Coronary artery (tissue), 2 donors: ENCODE data around the gene PCK1.

Source experiments
- DNase-seq: peaks from one replicate; pipeline ENCODE4 v3.0.0-alpha.2; 2017; ENCODE audit warnings: low spot score
- H3K27ac ChIP-seq, 2 donors: fragments of 200-600 bp; sonication (generic); one replicate each; pipeline ENCODE4 v1.5.1; 2016 to 2019
- H3K4me3 ChIP-seq: fragments of 200-600 bp; sonication (generic); 2 replicates; pipeline ENCODE4 v1.5.1; 2016; ENCODE audit warnings: mild to moderate bottlenecking, moderate library complexity
- CTCF ChIP-seq: fragments of 200-600 bp; sonication (generic); IDR thresholded peaks from one replicate; pipeline ENCODE4 v1.5.1; 2019; ENCODE audit warnings: antibody characterized with exemption

Gene PCK1

GRCh38 chr20:57567471-57568079, 6.7 kb downstream of the PCK1 start:
- no peak for TF ChIP-seq CTCF
- H3K27ac ChIP-seq = no peak overlapping the region
- no peak overlapping the region for H3K4me3 ChIP-seq
- DNase-seq = no peak

GRCh38 chr20:57568088-57568896, 7.4 kb downstream of the PCK1 start:
- no peak for DNase-seq
- TF ChIP-seq CTCF = no peak

GRCh38 chr20:57568960-57569359, 8.1 kb downstream of the PCK1 start:
- Histone ChIP-seq H3K4me3 (no peak overlapping the region), H3K27ac (no peak overlapping the region)
- no peak for TF ChIP-seq CTCF
- no peak for DNase-seq

More at GRCh38 chr20:57568088-57568896, 7.4 kb downstream of the PCK1 start:
- H3K27ac ChIP-seq = no peak overlapping the region
- no peak overlapping the region for H3K4me3 ChIP-seq

- no peak for TF ChIP-seq CTCF
- Histone ChIP-seq H3K27ac (no peak overlapping the region), H3K4me3 (no peak overlapping the region)
- no peak for DNase-seq
These were observed 9.4 kb downstream of the PCK1 start for GRCh38 chr20:57570145-57570850.

- DNase-seq = no peak
- no peak overlapping the region for H3K27ac ChIP-seq
- no peak overlapping the region for H3K4me3 ChIP-seq
- no peak for TF ChIP-seq CTCF
These were observed 10.0 kb downstream of the PCK1 start for GRCh38 chr20:57570920-57571319.

- DNase-seq = no peak
- TF ChIP-seq CTCF = no peak
- H3K4me3 ChIP-seq = no peak overlapping the region
- no peak overlapping the region for H3K27ac ChIP-seq
These were observed 11.0 kb downstream of the PCK1 start for GRCh38 chr20:57571782-57572416.
